Ramos (cell line): Measurements from ENCODE around the gene KCNK18.
"Not testable (repeated sequence)": the region's sequence is repeated elsewhere in the genome, so short reads cannot be mapped to it uniquely, and the experiment has no call there.

Experiments
- in situ Hi-C: fragments of 300-500 bp; cut with MboI; formaldehyde crosslinking; loops from one replicate; pipeline ENCODE4 v1.14.3; 2022; ENCODE audit warnings: low sequenced_read_pairs; ENCODE audit not compliant: unreplicated experiment

KCNK18 gene

DNA sequence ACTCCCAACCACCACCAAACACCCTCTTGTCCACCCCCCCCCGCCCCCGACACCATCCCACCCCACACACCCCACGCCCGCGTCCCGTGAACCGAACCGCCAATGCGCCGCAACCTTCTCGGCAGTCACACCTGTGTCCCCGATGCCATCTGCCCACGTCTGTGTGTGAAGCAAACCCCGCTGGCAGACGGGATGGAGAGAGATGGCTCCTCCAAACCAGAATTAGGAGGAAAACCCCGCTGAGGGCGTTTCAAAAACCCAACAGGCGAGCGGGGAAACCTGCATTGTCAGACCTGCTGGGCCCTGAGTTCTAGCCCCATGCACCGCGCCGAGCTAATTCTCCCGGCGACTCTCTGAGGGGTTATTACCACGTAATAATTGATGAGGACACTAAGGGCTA lies 28.6 kb upstream of the KCNK18 start:
- in situ Hi-C loops: loop anchor here (25.0 kb wide), 1 partner anchor 481 kb away; no protein-coding TSS in a partner anchor

GRCh38 chr10:117169480-117169879 lies 27.8 kb upstream of the KCNK18 start:
- in situ Hi-C loops: loop anchor here (25.0 kb wide), 1 partner anchor 482 kb away; no protein-coding TSS in a partner anchor

DNA sequence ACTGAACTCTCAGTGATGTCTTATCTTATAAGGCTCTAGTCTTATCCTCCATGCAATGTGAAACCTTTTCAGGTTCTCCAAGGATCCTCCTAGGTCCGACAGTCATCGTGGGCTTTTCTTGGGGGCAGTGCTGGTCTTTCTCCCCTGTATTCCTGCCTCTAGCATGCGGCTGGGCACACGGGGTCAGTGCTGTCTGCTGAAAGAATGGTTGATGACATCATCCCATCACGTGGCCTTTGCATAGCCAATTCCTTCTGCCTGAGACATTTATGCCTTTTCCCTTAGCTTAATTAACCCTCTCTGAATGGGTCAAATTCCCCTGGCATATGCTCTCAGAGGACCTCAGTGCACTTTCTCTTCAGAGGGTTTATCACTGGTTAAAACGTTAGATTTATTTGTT lies 27.0 kb upstream of the KCNK18 start:
- in situ Hi-C loops: loop anchor here (5.0 to 25.0 kb wide), 2 partner anchors 378 to 483 kb away; no protein-coding TSS in a partner anchor

DNA sequence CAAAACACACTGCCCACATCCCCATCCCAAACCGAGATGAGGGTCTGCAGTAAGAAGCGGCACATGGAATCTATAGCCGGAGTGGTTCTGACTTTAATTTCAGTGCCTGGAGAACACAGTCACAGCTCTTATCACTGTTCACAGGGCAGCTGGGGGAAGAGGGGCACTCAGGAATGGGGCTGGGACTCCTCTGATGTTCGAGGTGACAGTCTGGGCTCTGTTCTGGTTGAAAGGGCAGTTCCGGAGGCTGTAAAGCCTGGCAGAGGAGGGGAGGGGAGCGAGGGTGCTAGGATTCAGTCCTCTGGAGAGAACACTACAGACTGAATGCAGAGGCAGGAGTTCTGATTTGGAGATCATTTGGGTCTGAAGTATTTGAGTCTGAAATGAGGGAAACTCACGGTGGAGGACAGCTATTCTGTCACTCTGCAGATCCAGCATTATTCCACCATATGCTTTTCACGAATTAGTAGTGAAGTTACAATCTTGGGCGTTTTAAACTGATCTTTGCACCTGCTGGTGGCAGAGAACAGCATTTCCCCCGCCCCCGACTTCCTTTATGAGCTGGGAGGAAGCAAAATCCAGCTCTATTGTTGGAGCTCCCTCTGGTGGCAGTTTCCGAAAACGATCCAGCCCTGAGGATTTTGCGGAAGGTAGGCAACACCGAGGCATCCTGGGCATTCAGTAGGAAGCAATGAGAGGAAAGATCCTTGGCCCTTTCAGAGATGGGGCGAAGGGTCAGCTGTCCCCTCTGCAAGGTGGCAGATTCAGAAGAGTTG lies 22.7 kb upstream of the KCNK18 start:
- in situ Hi-C loops: loop anchor here (5.0 to 25.0 kb wide), 2 partner anchors 382 to 487 kb away; no protein-coding TSS in a partner anchor

- in situ Hi-C loops: no loop called here
Measured at GRCh38 chr10:117175215-117175900, 21.9 kb upstream of the KCNK18 start.

DNA sequence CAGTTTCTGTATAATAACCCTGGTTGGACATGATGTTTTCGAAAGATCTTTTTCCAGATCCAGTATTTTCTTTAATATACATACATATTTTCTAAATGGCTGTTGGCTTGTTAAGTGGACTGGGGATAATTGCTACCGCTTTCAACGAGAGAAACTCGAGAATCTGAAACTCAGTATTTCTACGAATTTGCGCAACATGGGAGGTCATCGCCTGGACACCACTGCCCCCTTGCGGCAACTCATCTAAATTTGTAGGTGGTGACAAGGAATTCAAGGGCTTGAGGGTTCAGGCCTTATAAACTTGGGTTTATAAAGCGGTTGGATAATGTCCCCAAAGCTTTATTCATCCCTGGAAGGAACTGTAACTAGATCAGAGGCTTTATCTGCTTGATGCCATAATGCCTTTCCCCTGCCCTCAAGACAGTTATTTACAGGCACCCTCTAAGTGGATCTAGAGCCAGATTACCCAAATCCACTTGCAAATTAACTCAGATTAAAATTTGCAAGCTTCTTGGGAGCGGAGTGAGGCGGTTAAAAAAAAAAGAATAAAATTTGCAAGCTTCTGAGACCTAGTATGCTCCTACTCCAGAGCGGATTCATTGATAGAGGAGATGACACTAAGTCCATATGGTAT lies 21.3 kb upstream of the KCNK18 start:
- in situ Hi-C loops: no loop called here

GRCh38 chr10:117178190-117178589 lies 19.1 kb upstream of the KCNK18 start:
- in situ Hi-C loops: no loop called here

- in situ Hi-C loops: no loop called here
Measured at GRCh38 chr10:117184296-117184695, 13.0 kb upstream of the KCNK18 start.

- in situ Hi-C loops: no loop called here
Measured at GRCh38 chr10:117184821-117185220, 12.5 kb upstream of the KCNK18 start.

DNA sequence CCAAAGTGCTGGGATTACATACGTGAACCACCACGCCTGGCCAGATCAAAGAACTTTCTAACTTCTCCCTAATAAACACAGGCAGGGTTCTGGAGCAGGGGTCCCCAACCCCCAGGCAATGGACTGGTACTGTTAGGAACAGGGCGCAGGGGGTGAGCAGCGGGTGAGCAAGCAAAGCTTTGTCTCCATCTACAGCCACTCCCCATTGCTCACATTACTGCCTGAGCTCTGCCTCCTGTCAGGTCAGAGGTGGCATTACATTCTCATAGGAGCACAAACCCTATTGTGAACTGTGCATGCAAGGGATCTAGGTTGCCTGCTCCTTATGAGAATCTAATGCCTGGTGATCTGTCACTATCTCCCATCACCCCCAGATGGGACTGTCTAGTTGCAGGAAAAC lies 11.5 kb upstream of the KCNK18 start:
- in situ Hi-C loops: not testable (repeated sequence)

- in situ Hi-C loops: no loop called here
Measured at GRCh38 chr10:117186832-117187615, 10.3 kb upstream of the KCNK18 start.

DNA sequence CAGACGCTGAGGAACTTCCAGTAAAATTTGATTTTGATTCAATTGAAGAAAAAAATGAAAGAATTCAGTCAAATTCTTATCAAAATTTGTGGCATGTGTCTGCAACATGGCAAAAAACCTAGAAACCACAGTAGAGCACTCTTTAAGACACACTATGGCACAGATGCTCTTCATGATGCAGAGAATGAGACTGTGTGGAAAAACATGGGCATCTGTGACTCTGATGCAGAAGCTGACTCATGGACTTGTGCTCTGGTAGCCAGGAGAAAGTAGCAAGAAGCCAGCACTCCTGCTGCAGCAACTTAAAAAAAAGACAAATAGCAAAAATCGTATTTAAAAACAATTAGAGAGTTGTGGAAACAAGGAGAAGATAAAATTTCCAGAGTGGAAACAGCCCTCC lies 8.9 kb upstream of the KCNK18 start:
- in situ Hi-C loops: no loop called here

GRCh38 chr10:117189557-117189956 lies 7.7 kb upstream of the KCNK18 start:
- in situ Hi-C loops: no loop called here

- in situ Hi-C loops: no loop called here
Measured at GRCh38 chr10:117198088-117198487, 799 bp downstream of the KCNK18 start.

- in situ Hi-C loops: loop anchor here (25.0 kb wide), 1 partner anchor 1035 kb away; no protein-coding TSS in a partner anchor
Measured at GRCh38 chr10:117201826-117202225, 4.5 kb downstream of the KCNK18 start.

DNA sequence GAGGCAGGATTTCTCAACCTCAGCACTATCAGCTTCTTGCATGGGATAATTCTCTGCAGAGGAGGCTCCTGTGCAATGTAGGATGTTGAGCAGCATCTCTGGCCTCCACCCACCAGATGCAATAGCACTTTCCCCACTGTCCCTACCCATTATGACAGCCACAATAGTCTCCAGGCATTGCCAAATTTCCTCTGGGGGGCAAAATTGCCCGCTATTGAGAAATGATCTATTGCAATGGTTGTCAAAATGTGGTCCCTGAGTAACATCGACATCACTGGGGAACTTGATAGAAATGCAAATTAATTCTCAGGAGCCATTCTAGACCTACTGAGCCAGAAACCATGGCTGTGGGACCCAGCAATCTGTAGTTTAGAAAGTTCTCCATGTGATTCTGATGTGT lies 7.0 kb downstream of the KCNK18 start:
- in situ Hi-C loops: loop anchor here (25.0 kb wide), 1 partner anchor 1033 kb away; no protein-coding TSS in a partner anchor

DNA sequence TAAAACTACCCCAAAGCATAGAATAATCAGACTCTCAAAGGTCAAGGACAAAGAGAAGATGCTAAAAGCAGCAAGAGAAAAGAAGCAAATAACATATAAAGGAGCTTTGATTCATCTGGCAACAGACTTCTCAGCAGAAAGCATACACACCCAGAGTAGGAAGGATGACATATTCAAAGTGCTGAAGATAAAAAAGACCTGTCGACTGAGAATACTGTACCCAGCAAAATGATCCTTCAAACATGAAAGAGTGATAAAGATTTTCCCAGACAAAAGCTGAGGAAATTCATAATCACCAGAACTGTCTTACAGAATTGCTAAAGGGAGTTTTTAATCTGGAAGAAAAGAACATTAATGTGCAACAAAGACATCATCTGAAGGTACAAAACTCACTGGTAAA lies 14.9 kb downstream of the KCNK18 start:
- in situ Hi-C loops: loop anchor here (25.0 kb wide), 1 partner anchor 1025 kb away; no protein-coding TSS in a partner anchor

DNA sequence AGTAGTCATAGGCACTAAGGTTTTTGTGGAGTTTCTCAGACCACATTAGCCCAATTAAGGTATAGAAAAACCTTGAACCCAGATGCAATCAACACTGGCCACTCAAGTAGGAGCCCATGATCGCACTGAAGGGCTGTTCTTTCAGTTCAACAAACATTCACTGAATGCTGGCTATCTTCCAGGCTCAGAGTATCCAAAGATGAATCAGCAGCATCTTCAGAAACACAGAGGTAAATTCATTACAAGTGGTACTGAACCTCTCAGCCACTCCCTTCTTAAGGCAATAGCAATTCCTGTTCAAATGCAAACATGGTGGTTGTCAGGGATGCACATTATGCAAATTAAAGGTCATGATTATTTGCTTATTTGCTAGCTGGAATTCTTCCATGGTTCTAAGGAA lies 17.1 kb downstream of the KCNK18 start:
- in situ Hi-C loops: loop anchor here (25.0 kb wide), 1 partner anchor 1023 kb away; no protein-coding TSS in a partner anchor

GRCh38 chr10:117215079-117215478 lies 17.8 kb downstream of the KCNK18 start:
- in situ Hi-C loops: loop anchor here (25.0 kb wide), 1 partner anchor 1022 kb away; no protein-coding TSS in a partner anchor

GRCh38 chr10:117216028-117216427 lies 18.7 kb downstream of the KCNK18 start:
- in situ Hi-C loops: loop anchor here (25.0 kb wide), 1 partner anchor 1021 kb away; no protein-coding TSS in a partner anchor
